NB4 (cell line): ENCODE results near the gene TMCO4.

ENCODE experiments used
- POLR2A ChIP-seq: IDR thresholded peaks from 2 replicates; pipeline ENCODE4 v1.6.1; 2011; ENCODE audit warnings: mild to moderate bottlenecking; ENCODE audit not compliant: insufficient read length; ENCODE audit errors: extremely low read depth
- TF ChIP-seq, protein P1 (sequence below): IDR thresholded peaks from 2 replicates; pipeline ENCODE4 v1.6.1; 2011; ENCODE audit warnings: low read depth, low read length
- TF ChIP-seq, protein P2 (sequence below): IDR thresholded peaks from one replicate; pipeline ENCODE4 v1.5.1; 2012; ENCODE audit warnings: low read depth, low read length

DNA sequence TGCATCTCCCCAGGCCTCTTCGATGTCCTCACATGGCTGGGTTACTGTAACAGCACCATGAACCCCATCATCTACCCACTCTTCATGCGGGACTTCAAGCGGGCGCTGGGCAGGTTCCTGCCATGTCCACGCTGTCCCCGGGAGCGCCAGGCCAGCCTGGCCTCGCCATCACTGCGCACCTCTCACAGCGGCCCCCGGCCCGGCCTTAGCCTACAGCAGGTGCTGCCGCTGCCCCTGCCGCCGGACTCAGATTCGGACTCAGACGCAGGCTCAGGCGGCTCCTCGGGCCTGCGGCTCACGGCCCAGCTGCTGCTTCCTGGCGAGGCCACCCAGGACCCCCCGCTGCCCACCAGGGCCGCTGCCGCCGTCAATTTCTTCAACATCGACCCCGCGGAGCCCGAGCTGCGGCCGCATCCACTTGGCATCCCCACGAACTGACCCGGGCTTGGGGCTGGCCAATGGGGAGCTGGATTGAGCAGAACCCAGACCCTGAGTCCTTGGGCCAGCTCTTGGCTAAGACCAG is 120.7 kb downstream of the TMCO4 start:
- TF ChIP-seq, protein P1, sequence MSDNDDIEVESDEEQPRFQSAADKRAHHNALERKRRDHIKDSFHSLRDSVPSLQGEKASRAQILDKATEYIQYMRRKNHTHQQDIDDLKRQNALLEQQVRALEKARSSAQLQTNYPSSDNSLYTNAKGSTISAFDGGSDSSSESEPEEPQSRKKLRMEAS = no peak
- no peak for TF ChIP-seq POLR2A
- TF ChIP-seq, protein P2, sequence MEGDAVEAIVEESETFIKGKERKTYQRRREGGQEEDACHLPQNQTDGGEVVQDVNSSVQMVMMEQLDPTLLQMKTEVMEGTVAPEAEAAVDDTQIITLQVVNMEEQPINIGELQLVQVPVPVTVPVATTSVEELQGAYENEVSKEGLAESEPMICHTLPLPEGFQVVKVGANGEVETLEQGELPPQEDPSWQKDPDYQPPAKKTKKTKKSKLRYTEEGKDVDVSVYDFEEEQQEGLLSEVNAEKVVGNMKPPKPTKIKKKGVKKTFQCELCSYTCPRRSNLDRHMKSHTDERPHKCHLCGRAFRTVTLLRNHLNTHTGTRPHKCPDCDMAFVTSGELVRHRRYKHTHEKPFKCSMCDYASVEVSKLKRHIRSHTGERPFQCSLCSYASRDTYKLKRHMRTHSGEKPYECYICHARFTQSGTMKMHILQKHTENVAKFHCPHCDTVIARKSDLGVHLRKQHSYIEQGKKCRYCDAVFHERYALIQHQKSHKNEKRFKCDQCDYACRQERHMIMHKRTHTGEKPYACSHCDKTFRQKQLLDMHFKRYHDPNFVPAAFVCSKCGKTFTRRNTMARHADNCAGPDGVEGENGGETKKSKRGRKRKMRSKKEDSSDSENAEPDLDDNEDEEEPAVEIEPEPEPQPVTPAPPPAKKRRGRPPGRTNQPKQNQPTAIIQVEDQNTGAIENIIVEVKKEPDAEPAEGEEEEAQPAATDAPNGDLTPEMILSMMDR = no peak
